ENCODE results near the gene KRTAP10-10. TPM values are rescaled to one million over a fixed set of nuclear protein-coding genes. Genes with fewer than 3 reads are reported as not detected.

KRTAP10-10 gene
- total and polyA plus RNA-seq, 9 of the 15 experiments (the other 6 are each of a cell fraction or from before 2014, with no cell fraction given) = not detected

- Histone ChIP-seq H3K79me2 (ENCODE audit: control insufficient read depth, insufficient read depth, low read length) (no peaks in the 10 kb centered on the region), H2AFZ (ENCODE audit: low read depth, low read length) (no peak overlapping the region), H3K27me3 (ENCODE audit: control insufficient read depth in 2 of 2, insufficient read depth in 2 of 2, low read length in 2 of 2) (peaks cover 9 to 52% of the 10 kb centered on the region in 2 experiments; a peak in 4 of 5 replicates), H3K4me3 (no peak overlapping the region), H3K36me3 (ENCODE audit: control insufficient read depth, insufficient read depth, low read length) (no peaks in the 10 kb centered on the region), H3K9me1 (ENCODE audit: control insufficient read depth, insufficient read depth, low read length) (no peaks in the 10 kb centered on the region), H3K27ac (ENCODE audit: extremely low read depth, low read depth, low read length) (no peak overlapping the region), H3K9me3 (replicated peaks; ENCODE audit: control insufficient read depth, insufficient read depth, low read depth, low read length) (peaks cover 4% of the 10 kb centered on the region), H3K9ac (ENCODE audit: insufficient read depth in 1 of 2, low read depth in 2 of 2, low read length in 2 of 2) (no peak overlapping the region), H4K20me1 (replicated peaks; ENCODE audit: control insufficient read depth, insufficient read depth, low read length) (no peaks in the 10 kb centered on the region), H3K4me2 (ENCODE audit: insufficient read depth, low read length) (no peak overlapping the region), H3K4me1 (replicated peaks in 1 of 2; ENCODE audit: control insufficient read depth in 2 of 2, insufficient read depth in 2 of 2, low read length in 2 of 2) (no peaks in the 10 kb centered on the region; a peak in 1 of 5 replicates)
- TF ChIP-seq BHLHE40 (IDR thresholded peaks at IDR 0.05; ENCODE audit: low read length) (no peak), SIX5 (IDR thresholded peaks at IDR 0.05; ENCODE audit: borderline replicate concordance in 1 of 2, insufficient read depth in 1 of 2, low read depth in 1 of 2, low read length in 2 of 2) (no peak), CBX8 (IDR thresholded peaks at IDR 0.05; ENCODE audit: borderline replicate concordance, extremely low read depth, low read depth, low read length, poor library complexity, severe bottlenecking) (no peak), RBM17 (IDR thresholded peaks at IDR 0.05; ENCODE audit: borderline replicate concordance, low read depth, low read length) (no peak), THRAP3 (IDR thresholded peaks at IDR 0.05; ENCODE audit: borderline replicate concordance) (no peak), FOXP4 (CRISPR knock-in tag; IDR thresholded peaks at IDR 0.05; ENCODE audit: borderline replicate concordance) (no peak)
- intact Hi-C loops (cut with micrococcal nuclease) (no loop called here), in situ Hi-C loops (cut with MboI) (no loop called here)
- CTCF ChIA-PET (ENCODE audit: low intra/inter-chr PET ratio) = no interaction called here
- no TSS peak for BruUV-seq (replicated peaks)
- DNase-seq (ENCODE audit: extremely low read depth in 1 of 4, low spot score in 3 of 4) (no peak), ATAC-seq (no peak), FAIRE-seq (no peak)
- POLR2A ChIA-PET = no interaction called here
- WGBS (ENCODE audit: insufficient coverage, low coverage, missing lambda C conversion rate) = 0% methylated on average over 8 of the region's 8 CpGs
These were observed 10.0 kb downstream of the KRTAP10-10 start for GRCh38 chr21:44647222-44647552.

All from K562 (cell line).